ENCODE measurements around the gene NMUR1. TPM values are rescaled to one million over a fixed set of nuclear protein-coding genes. Genes with fewer than 3 reads are reported as not detected.

NMUR1 gene
- total and polyA plus RNA-seq, 5 donors: 0.50 to 1.9 (median 1.0) TPM

DNA sequence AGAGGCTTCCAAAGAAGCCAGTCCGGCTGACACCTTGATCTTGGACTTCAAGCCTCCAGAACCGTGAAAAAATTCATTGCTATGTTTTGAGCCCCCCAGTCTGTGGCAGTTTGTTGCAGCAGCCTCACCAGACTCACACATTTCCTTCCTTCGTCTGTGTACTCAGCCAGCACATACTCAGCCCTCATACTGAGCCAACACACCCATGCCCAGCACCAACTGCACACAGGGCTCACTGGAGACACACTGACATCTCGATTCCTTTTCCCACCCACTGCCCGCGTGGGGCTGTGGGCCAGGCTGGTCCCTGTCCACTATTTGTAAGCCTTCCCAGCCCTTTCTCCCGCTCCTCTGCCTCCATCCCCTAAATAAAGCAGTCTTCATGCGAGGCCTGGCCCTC is 24.1 kb upstream of the NMUR1 start:
- H3K27me3 ChIP-seq (ENCODE audit: control insufficient read depth, insufficient read depth): no peaks in the 10 kb centered on the region
- H3K9me3 ChIP-seq (ENCODE audit: control insufficient read depth, low read length): no peaks in the 10 kb centered on the region
- H3K4me3 ChIP-seq (ENCODE audit: low read length): no peak overlapping the region
- peak overlapping the region; percentile 10 for H3K27ac ChIP-seq (ENCODE audit: low read length)
- no peaks in the 10 kb centered on the region for H3K4me1 ChIP-seq (ENCODE audit: control insufficient read depth, insufficient read depth, low read length)
- 44% methylated on average over 8 of the region's 8 CpGs for WGBS
- ATAC-seq (peak in 1 of 2 donors; percentile 22), DNase-seq (no peak)
- intact Hi-C loops (cut with DNase I): loop anchor here in 1 of 4 donors (10.0 kb wide), 1 partner anchor 70 kb away; no protein-coding TSS in a partner anchor

DNA sequence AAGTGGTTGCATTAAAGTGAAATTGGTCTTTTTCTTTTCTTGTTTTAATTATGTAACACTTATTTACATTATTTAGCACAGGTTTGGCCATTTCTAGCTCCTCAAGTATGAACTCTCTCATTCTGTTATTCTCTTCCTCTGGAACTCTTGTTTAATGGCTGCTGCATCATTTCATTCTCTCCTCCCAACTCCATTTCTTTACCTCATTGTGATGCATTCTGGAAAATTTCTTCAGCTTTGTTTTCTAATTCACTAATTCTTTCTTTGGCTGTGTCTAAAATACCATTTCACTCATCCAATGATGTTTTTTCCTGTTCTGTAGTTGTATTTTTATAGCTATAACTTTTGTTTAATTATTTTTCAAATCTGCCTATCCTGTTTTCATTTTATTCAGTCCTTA is 22.5 kb upstream of the NMUR1 start:
- Histone ChIP-seq H3K27me3 (ENCODE audit: control insufficient read depth, insufficient read depth) (no peaks in the 10 kb centered on the region), H3K27ac (ENCODE audit: low read length) (no peak overlapping the region), H3K4me1 (ENCODE audit: control insufficient read depth, insufficient read depth, low read length) (no peaks in the 10 kb centered on the region), H3K4me3 (ENCODE audit: low read length) (no peak overlapping the region), H3K9me3 (ENCODE audit: control insufficient read depth, low read length) (no peaks in the 10 kb centered on the region)
- no peak for ATAC-seq
- no peak for DNase-seq
- intact Hi-C loops (cut with DNase I): loop anchor here in 1 of 4 donors (10.0 kb wide), 1 partner anchor 68 kb away; no protein-coding TSS in a partner anchor

DNA sequence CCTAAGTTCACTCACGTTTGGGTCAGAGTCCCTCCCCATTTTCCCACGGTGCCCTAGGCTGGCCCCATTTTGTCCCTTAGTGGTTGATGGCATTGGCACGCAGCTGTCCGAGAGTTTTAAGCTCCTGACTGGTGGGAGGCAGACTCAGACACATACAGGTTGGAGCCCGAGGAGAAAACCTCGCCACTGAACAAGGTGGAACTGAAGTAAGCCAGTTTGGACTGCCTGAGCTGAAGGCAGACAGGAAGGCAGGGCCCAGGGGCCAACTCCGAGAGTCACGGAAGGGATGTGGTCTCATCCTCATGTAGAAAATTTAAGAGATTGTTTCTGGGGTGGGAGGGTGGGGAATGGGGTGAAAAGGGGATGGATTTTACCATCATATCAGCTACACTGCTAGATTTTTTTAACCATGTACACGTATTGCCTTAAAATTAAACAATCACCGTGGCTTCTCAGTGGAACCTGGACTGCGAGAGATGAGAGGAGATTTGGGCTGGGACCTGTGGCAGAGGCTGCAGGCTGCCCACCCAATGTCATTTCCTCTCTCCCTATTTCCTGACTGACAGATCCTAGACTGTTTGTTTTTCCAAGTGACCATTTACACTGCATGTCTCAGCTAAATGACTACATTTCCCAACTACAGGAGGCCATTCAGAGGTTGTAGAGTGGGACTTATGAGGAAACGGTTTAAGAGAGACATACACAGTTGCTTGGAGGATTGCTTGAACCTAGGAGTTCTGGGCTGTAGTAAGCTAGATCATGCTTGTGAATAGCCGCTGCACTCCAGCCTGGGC is 19.4 kb upstream of the NMUR1 start:
- Histone ChIP-seq H3K4me3 (ENCODE audit: low read length) (no peak overlapping the region), H3K27me3 (ENCODE audit: control insufficient read depth, insufficient read depth) (no peaks in the 10 kb centered on the region), H3K27ac (ENCODE audit: low read length) (no peak overlapping the region), H3K4me1 (ENCODE audit: control insufficient read depth, insufficient read depth, low read length) (peaks cover 10% of the 10 kb centered on the region), H3K9me3 (ENCODE audit: control insufficient read depth, low read length) (no peaks in the 10 kb centered on the region)
- ATAC-seq: peak in 1 of 2 donors; percentile 50
- intact Hi-C loops (cut with DNase I): loop anchor here in 1 of 4 donors (10.0 kb wide), 1 partner anchor 65 kb away; no protein-coding TSS in a partner anchor
- 82% methylated on average over 13 of the region's 13 CpGs for WGBS
- no peak for DNase-seq

DNA sequence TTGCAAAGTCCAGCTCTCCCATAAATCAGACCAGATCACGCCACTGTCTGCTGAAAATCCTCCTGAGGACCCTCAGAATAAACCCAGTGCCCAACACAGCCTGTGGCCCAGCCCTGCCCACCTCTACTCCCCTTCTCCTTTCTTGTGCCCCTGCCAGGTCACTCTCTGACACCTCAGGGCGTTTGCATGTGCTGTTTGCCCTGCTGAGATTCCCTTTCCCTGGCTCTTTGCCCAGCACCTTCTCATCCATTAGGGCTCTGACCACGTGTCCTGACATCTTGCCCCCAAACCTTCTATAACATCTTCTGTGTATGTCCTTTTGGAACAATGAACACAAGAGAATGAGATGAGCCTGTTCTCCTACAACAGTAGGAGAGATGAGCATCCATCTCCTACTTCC is 18.5 kb upstream of the NMUR1 start:
- DNase-seq (no peak), ATAC-seq (no peak)
- H3K27ac ChIP-seq (ENCODE audit: low read length): no peak overlapping the region
- 68% methylated on average over 3 of the region's 3 CpGs for WGBS
- intact Hi-C loops (cut with DNase I): no loop called here
- peaks cover 10% of the 10 kb centered on the region for H3K4me1 ChIP-seq (ENCODE audit: control insufficient read depth, insufficient read depth, low read length)
- H3K4me3 ChIP-seq (ENCODE audit: low read length): no peak overlapping the region
- no peaks in the 10 kb centered on the region for H3K9me3 ChIP-seq (ENCODE audit: control insufficient read depth, low read length)
- no peaks in the 10 kb centered on the region for H3K27me3 ChIP-seq (ENCODE audit: control insufficient read depth, insufficient read depth)

DNA sequence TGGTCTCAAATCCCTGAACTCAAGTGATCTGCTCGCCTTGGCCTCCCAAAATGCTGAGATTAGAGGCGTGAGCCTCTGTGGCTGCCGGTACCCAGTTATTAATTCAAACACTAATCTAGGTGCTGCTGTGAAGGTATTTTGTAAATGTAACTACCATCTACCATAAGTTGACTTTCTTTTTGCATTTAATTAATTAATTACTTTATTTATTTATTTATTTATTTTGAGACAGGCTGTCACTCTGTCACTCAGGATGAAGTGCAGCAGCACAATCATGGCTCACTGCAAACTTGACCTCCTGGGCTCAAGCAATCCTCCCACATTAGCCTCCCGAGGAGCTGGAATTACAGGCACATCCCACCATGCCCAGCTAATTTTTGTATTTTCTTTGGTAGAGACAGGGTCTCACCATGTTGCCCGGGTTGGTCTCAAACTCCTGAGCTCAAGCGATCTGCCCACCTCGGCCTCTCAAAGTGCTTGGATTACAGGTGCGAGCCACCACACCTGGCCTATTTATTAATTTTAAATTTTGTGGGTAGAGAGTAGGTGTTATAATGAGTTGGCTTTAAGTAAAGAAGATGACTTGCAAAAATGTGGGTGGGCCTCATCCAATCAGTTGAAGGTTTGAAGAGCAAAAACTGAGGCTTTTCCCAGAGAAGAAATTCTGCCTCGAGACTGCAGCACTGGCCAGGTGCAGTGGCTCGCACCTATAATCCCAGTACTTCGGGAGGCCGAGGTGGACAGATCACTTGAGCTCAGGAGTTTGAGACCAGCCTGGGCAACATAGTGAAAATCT is 17.3 kb upstream of the NMUR1 start:
- peaks cover 10% of the 10 kb centered on the region for H3K4me1 ChIP-seq (ENCODE audit: control insufficient read depth, insufficient read depth, low read length)
- DNase-seq (no peak), ATAC-seq (no peak)
- no peak overlapping the region for H3K27ac ChIP-seq (ENCODE audit: low read length)
- 97% methylated on average over 12 of the region's 12 CpGs for WGBS
- no peaks in the 10 kb centered on the region for H3K27me3 ChIP-seq (ENCODE audit: control insufficient read depth, insufficient read depth)
- intact Hi-C loops (cut with DNase I): no loop called here
- peaks cover 2% of the 10 kb centered on the region for H3K9me3 ChIP-seq (ENCODE audit: control insufficient read depth, low read length)
- H3K4me3 ChIP-seq (ENCODE audit: low read length): no peak overlapping the region

DNA sequence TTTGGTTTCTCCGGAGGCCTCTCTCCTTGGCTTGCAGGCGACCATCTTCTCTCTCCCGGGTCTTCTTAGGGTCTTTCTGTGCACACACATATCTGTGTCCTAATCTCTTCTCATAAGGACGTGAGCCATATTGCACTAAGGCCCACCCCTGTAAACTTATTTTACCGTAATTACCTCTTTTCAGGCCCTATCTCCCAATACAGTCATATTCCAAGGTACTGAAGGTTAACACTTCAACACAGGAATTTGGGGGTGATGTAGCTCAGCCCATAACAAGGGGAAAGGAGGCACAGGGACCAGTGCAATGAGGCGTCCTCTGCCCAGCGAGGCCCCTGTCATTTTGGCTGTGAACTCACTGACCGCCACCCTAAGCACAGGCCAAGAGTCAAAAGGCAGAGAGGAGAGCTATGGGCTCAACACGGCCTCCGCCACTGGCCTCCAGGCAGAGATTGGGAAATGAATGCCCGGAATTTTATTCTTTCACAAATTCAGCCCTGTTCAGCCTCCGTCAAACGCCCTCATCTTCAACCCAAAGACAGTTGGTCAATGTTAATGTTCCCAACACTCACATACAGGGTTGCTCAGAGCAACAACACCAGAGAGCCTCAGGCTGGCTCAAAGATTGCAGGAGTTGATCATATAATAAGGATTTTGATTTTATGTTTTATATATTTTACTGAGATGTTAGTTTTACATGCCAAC is 15.9 kb upstream of the NMUR1 start:
- ATAC-seq (no peak), DNase-seq (no peak)
- intact Hi-C loops (cut with DNase I): no loop called here
- Histone ChIP-seq H3K27ac (ENCODE audit: low read length) (peak overlapping the region; percentile 92), H3K27me3 (ENCODE audit: control insufficient read depth, insufficient read depth) (no peaks in the 10 kb centered on the region), H3K4me3 (ENCODE audit: low read length) (no peak overlapping the region), H3K9me3 (ENCODE audit: control insufficient read depth, low read length) (peaks cover 2% of the 10 kb centered on the region), H3K4me1 (ENCODE audit: control insufficient read depth, insufficient read depth, low read length) (peaks cover 10% of the 10 kb centered on the region)
- WGBS: 78% methylated on average over 13 of the region's 13 CpGs

DNA sequence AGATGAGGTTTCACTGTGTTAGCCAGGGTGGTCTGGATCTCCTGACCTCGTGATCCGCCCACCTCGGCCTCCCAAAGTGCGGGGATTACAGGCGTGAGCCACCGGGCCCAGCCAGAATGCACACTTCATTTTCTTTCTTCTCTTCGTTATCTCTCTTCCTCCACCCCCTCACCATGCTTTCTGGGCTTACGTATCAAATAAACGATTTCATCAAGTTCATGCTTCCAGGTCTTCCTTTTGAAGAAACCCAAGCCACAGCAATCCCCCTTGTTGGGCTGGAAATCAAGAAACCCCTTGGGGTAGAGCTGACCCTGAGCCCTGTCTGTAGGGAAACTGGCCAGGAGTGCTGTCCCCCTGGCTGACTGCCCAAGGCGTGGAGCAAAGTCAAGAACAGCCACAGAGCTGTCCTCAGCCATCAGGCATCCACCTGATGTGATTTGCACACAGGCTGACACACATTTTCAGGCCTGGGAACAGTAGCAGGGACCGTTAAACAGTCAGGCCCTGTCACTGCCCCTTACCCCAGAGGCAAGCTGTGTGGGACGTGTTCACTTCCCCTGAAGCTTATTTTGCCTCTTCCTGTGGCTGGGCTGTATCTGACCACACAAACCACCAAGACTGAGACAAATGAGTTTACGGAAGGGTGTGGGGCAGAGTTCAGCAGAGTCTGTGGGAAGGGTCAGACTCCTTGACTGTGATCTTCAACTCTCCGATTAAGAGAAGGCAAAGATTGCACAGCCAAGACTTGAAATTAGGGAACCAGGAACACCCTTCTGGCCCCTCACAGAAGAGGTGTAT is 15.1 kb upstream of the NMUR1 start:
- ATAC-seq: peak; percentile 83 to 92
- WGBS: 13% methylated on average over 14 of the region's 14 CpGs
- peaks cover 2% of the 10 kb centered on the region for H3K9me3 ChIP-seq (ENCODE audit: control insufficient read depth, low read length)
- H3K4me1 ChIP-seq (ENCODE audit: control insufficient read depth, insufficient read depth, low read length): peaks cover 10% of the 10 kb centered on the region
- peak; percentile 53 to 79 (median 78) for DNase-seq
- no peak overlapping the region for H3K4me3 ChIP-seq (ENCODE audit: low read length)
- H3K27me3 ChIP-seq (ENCODE audit: control insufficient read depth, insufficient read depth): no peaks in the 10 kb centered on the region
- H3K27ac ChIP-seq (ENCODE audit: low read length): peak overlapping the region; percentile 92
- intact Hi-C loops (cut with DNase I): no loop called here

DNA sequence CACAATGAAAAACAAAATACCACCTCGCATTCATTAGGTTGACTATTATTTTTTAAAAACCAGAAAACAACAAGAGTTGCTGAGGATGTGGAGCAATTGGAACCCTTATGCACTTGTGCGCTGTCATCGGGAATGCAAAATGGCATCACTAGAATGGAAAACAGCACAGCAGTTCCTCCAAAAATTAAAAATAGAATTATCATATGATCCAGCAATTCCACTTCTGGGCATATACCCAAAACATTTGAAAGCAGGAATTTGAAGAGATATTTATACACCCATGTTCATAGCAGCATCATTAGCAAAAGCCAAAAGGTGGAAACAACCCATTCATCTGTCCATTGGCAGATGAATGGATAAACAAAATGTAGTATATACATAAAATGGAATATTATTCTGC is 11.9 kb upstream of the NMUR1 start:
- peak overlapping the region; percentile 88 for H3K27ac ChIP-seq (ENCODE audit: low read length)

DNA sequence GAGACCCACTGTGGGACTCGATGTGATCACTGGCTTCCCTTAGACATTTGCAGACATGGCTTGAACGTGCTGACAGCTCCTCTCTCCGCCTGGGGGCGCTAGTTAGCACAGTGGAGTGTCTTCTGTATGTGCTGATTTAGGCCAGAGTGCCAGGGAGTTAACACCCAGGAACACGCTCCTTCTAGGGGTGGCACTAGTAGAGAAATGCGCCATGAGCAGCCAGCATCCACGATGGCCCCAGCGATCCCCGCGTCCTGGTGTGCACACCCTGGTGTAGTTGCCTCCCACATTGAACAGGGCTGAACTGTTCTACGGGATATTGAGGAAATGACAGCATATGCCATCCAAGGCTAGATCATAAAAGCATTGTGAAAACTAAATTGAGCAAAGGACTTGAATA is 11.4 kb upstream of the NMUR1 start:
- DNase-seq (no peak), ATAC-seq (no peak)
- 49% methylated on average over 11 of the region's 11 CpGs for WGBS
- Histone ChIP-seq H3K9me3 (ENCODE audit: control insufficient read depth, low read length) (peaks cover 2% of the 10 kb centered on the region), H3K27ac (ENCODE audit: low read length) (peak overlapping the region; percentile 88), H3K4me1 (ENCODE audit: control insufficient read depth, insufficient read depth, low read length) (peaks cover 10% of the 10 kb centered on the region), H3K4me3 (ENCODE audit: low read length) (no peak overlapping the region), H3K27me3 (ENCODE audit: control insufficient read depth, insufficient read depth) (no peaks in the 10 kb centered on the region)
- intact Hi-C loops (cut with DNase I): no loop called here

More for the DNA sequence above, 11.9 kb upstream of the NMUR1 start:
- ATAC-seq (no peak), DNase-seq (no peak)
- Histone ChIP-seq H3K4me1 (ENCODE audit: control insufficient read depth, insufficient read depth, low read length) (peaks cover 10% of the 10 kb centered on the region), H3K4me3 (ENCODE audit: low read length) (no peak overlapping the region), H3K9me3 (ENCODE audit: control insufficient read depth, low read length) (peaks cover 2% of the 10 kb centered on the region), H3K27me3 (ENCODE audit: control insufficient read depth, insufficient read depth) (no peaks in the 10 kb centered on the region)
- intact Hi-C loops (cut with DNase I): no loop called here
- 34% methylated on average over 3 of the region's 3 CpGs for WGBS

DNA sequence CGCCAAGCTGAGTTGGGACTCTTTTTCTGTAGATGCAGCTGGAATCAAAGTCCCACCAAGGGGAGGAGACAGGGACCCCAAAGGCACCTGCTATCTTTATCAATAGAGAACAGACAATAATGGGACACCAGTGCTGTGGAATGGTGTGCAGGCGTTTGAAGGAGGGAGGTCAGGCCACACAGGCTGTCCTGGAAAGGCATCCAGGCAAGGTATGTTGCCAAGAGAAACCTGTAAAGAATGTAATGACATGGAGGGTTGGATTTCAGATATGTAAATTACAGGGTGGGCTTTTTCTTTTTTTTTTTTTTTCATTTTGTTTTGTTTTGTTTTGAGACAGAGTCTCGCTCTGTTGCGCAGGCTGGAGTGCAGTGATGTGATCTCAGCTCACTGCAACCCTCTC is 9.7 kb upstream of the NMUR1 start:
- Histone ChIP-seq H3K4me1 (ENCODE audit: control insufficient read depth, insufficient read depth, low read length) (no peaks in the 10 kb centered on the region), H3K9me3 (ENCODE audit: control insufficient read depth, low read length) (peaks cover 2% of the 10 kb centered on the region), H3K27ac (ENCODE audit: low read length) (no peak overlapping the region), H3K4me3 (ENCODE audit: low read length) (no peak overlapping the region), H3K27me3 (ENCODE audit: control insufficient read depth, insufficient read depth) (no peaks in the 10 kb centered on the region)
- intact Hi-C loops (cut with DNase I): no loop called here
- ATAC-seq: no peak
- DNase-seq: no peak
- 87% methylated on average over 4 of the region's 4 CpGs for WGBS

All from right cardiac atrium (tissue), 5 donors.